GM18508 (cell line): ENCODE measurements around the gene LCE5A.
"Not testable (repeated sequence)": the region's sequence is repeated elsewhere in the genome, so short reads cannot be mapped to it uniquely, and the experiment has no call there.

Experiments
- ATAC-seq: cut with Tn5 transposase; IDR thresholded peaks from one replicate; pipeline ENCODE4 v1.9.1; 2021; ENCODE audit warnings: moderate number of reproducible peaks; ENCODE audit not compliant: insufficient read depth, unreplicated experiment

LCE5A gene, protein sequence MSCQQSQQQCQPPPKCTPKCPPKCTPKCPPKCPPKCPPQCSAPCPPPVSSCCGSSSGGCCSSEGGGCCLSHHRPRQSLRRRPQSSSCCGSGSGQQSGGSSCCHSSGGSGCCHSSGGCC

DNA sequence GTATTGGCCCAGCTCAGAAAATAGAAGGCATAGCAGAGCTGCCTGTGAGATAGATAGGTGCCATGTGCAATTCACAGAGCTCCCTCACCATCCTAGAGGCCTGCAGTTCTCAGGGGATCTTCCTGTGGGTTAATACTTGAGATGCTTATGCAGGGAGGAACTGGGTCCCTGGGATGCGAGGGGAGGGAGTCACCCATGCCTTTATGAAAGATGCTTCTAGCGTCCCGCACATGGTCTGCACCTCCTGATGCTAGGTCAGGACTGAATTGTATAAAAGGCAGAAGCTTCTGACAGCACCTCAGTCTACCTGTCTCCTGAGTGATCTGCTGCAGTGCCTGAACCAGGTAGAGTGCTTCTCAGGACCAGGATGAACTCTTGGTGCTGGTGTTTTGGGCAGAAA, at the start of gene LCE5A:
Gene LCE5A, plus strand, starts transcription at position 301 of the 400 bp plus-strand sequence. CDS start 732 bp downstream, outside the sequence.
- no peak for ATAC-seq

DNA sequence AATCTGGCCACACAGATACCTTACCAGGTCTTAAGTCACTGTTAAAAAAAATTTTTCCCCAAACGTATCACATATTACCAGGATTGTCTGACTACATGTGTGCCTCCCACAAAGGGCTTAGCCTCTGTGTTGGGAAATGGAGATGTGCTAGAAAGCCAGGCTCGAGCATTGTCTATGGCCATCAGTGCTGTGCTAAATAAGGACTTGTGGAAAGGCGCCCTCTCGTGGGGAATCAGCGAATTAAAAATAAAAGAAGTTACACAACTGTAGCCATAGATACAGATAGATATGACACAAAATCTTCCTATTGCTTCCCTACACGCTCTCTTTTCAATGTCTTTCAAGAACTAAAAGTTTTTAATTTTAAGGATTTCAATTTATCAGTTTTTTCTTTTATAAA, 49.1 kb upstream of the LCE5A start:
- no peak for ATAC-seq

DNA sequence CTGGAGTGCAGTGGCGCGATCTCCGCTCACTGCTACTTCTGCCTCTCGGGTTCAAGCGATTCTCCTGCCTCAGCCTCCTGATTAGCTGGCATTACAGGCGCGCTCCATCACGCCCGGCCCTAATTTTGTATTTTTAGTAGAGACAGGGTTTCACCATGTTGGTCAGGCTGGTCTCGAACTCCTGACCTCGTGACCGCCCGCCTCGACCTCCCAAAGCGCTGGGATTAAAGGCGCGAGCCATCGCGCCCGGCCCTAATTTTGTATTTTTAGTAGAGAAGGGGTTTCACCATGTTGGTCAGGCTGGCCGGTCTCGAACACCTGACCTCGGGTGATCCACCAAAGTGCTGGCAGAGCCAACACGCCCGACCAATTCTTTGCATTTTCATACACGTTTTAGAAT, 48.0 kb upstream of the LCE5A start:
- ATAC-seq = no peak

DNA sequence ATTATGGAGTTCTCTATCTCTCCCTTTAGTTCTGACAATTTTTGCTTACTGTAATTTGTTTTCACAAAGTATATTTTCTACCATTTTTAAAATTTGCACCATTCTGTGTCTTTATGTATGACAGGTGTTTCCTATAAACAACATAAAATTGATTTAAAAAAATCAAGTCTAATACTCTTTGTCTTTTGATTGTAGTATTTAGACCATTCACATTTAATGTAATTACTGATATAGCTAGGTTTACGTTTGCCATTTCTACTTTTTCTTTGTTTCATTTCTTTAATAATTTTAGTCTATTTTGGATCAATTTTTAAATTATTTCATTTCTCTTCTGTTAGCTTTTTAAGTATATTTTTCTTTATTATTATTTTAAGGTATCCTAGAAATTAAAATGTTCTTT, 44.4 kb upstream of the LCE5A start:
- ATAC-seq = no peak

DNA sequence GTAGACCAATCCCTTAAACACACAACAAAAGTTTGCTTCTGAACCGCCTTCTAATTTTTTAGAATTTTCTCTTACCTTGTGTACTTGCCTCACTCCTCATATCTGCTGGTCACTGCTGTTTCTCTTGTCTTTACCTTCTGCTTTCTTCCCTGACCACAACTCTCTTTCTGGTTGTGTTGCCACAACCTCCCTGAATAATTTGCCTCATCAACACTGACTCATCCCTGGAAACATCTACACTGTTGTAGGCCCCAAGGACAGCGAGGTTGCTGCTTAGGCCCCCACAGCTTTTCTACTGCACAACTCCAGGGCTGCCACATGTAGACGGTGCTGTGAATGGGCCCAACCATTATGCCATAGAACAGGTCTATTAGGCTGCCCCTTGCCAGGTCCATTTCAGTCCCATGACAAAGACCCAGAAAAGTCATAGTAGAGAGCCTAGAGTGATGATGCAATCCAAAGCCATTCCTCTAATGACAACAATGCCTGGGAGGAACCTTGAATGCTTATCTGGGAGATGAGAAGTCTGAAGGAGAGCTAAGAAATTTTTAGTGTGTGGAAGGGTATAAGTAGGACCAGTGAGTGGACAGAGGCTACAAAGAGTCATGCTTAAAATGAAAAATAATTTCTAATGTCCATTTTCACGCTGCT, 36.6 kb upstream of the LCE5A start:
- ATAC-seq = no peak

DNA sequence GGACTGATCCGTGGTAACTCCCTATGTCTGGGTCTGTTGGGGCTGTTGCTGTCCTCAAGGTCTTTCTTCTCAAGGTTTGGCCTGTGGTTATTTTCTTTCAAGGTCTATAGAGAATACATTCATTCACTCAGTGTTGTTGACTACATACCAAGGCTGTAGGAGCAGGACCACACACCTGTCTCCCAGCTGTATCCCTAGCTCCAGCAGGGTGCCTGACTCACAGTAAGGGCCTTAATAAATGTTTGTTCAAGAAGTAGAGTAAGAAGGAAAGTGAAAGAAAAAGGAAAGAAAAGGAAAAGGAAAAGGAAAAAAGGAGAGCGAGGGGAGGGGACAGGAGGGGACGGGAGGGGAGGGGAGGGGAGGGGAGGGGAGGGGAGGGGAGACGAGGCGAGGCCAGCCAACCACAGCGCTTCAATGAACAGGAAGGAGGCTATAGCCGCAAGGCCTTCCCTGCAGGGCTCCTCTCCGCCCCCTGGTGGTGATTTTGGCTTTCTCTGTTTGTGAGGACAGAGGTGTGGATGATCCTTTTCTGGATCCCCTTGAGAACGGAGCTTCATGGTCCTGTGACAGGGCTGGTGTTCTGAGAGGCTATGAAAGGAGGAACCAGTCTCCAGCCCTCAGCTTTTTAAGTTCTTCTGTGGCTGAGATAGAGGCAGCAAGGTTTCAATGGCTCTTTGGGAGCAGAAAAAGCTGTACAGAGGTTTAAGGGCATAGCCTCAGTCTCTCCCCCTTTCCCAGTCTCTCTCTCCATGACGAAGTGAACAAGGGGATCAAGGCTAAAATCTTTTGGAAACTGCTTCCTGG, 30.6 kb upstream of the LCE5A start:
- no peak for ATAC-seq

DNA sequence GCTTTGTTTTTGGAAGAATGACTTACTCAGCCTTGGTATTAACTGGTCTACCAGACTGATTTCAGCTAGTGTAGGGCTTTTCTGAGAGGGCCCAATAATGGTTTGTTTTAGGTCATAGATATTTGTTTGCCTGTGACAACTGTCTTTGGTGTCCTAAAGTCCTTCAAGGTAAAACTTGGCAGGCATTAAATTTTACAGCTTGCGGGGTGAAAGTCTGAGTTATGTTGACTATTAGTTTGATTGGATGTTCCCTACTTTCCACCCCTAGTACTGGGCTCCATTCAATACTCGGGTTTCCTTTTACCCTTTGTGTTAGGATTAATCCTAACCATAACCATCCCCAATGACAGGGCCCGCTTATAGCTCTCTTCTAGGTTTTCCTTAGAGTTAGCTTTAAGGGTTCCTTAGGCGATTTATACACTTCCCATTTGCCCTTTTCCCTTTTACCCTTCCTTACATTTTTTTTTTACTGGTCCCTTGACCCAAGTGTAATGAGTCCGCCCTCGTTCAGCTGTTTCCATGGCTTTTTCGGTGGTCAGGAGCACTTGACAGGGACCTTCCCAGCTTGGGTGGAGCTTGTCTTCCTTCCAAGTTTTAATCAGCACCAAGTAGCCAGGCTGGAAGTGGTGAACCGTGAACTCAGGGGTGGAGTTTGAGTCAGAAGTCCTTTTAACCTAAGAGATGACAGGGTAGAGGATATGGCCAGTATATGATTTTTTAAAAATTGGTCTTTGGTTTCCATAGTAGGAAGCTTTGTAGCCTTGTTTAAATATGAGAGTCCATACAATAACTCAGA, 28.5 kb upstream of the LCE5A start:
- no peak for ATAC-seq

DNA sequence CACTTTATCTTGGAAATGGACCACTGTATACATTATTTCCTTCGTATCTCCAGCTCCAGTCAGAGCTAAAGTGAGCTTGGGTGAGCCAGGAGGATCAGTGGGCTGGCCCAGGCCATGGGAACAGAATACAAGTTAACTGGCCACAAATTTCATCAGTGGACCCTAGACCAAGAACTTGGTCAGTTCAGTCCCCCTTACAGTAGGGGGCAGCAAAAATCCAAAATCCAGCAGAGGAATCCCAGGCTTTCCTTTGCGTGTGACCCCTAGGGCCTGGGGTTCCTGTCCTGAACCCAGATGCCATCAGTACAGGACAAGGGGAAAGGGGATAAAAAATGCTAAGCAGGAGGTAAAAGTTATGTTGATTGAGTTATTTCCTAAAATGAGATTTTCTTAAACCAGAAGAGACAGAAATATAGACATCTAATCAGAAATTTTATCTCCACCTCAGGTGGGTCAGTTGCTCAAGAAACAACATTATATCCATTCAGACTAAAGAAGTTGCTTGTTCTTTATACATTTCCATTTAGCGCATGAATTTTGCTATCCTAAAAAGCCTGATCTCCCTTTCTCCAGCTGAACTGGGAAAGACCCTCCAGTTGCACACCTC, 24.1 kb upstream of the LCE5A start:
- ATAC-seq = no peak

DNA sequence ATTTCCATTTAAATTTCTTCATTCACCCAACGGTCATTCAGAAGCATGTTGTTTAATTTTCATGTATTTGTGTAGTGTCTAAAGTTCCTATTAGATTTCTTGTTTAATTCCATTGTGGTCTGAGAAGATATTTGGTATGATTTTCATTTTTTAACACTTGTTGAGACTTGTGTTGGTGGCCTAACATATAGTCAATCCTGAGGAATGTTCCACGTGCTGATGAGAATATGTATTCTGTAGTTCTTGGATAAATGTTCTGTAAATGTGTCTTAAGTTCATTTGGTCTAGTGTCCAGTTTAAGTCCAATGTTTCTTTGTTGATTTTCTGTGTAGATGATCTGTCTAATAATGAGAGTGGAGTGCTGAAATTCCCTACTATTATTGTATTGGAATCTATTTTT, 22.7 kb upstream of the LCE5A start:
- ATAC-seq = no peak

DNA sequence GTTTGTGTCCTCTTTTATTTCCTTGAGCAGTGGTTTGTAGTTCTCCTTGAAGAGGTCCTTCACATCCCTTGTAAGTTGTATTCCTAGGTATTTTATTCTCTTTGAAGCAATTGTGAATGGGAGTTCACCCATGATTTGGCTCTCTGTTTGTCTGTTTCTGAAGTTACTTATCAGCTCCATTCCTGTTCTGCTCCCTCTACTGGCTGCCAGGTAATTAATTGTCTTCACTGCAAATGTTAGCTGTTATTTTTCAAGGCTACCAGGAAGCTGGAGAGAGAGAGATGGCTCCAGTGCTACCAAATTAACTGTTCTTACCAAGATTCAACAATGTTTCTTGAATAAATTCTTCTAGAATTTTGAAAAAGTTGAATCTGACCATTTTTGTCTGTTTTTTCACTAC, 19.1 kb upstream of the LCE5A start:
- not testable (repeated sequence) for ATAC-seq

DNA sequence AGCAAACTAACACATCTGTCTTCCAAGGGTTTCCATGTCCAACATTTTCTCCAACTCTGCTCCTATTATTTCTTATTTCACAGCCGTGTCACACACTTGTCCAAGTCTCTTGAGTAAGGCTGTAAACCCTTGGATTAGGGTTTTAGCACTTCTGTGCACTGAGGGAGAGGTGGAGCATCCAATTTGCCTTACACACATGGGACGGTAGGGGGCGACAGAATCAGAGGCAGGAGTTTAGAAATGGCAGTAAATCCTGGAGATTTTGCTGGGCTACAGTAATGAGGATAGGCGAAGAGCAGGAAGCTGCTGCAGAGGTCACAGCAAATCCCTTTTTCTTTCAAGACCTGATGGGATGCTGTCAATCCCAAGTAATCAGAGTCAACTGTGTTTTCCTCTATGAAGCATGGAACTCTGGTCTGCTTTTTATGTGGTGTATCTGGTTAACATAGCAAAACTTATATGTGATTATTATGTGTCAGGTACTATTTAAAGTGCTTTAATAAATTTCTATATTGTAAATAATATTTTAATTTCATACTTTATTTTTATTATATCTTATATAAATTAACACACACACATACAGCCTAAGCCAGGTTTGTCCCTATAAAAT, 15.4 kb upstream of the LCE5A start:
- ATAC-seq = no peak

DNA sequence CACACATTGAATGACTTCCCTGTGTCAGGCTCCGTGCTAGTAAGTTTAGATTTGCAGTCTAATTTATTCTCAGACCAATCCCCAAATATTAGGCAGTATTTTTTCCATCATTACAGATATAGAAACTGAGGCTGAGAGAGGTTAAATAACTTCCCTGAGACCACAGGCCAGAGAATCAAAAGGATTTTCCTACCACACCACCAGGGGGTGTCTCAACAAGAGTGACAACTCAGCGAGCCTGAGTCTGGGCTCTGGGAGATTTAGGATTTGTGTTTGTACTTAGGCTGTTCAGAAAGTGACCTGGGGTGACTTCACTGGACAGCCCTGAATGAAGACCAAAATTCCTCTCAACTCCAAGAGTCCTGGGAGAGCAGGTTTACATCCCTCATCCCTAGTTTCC, 13.3 kb upstream of the LCE5A start:
- ATAC-seq = no peak

DNA sequence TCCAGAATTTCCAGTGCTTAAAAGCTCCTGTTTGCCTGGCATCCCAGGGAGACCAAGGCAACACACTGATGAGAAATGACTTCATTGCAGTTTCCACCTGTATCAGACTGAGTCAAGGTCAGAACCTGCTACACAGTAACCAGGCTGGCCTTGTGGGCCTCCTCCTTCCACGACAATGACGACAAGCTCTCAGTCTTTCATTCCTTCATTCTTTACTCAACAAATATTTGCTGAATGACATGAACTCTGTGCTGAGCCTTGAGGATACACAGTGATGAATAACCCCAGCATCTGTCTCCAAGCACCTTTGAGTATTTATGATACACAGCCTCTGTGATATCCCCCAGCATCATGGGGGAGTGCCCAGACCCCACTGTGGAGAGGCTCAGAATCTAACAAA, 8.9 kb upstream of the LCE5A start:
- ATAC-seq = no peak

DNA sequence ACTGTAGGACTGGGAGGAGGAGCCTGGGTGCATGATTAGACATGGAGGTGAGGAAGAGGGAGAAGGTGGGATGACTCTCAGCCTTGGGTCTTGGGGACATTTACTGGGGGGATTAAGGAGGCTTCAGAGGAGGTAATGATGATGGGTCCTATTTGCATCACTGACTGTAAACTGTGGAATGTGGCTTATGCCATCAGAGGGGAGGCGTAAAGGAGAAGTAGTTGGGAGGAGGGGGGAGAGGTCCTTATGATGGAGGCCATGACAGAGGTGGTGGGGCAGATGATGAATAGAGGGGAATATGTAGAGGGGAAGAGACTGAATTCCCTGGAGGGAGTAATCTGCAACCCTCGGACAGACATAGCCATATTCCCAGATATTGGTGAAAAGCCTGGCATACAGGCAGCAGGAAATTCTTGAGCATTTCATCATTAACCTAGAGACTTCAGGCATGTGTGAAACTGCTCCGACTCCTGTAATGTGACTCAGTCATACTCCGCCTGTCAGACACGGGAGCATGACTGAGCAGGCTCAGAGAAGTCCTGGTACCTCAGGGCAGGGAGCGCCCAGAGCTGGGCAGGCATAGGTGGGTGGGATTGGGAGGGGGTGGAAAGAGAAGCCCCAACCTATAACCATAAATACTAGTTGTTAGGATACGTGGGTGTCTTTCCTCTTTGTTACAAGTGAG, 8.0 kb upstream of the LCE5A start:
- ATAC-seq = no peak

DNA sequence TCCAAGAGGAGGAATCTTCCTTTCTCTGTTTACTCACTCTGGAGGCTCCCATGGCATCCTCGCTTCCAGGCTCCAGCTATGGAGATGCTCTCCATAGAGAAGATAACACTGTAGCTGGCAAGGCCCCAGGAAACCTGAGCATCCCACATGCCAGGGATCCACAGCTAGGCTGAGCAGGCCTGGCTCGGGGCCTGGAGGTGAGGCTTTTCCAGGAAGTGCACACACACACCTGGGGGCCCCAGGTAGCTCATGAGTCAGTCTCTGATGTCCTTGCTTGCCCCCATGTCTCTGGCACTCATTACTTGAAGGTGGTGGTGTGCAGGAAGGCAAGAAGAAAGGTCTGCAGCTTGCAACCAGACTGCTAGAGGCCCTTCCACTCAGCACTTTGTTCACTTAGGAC, 5.5 kb upstream of the LCE5A start:
- ATAC-seq = no peak

DNA sequence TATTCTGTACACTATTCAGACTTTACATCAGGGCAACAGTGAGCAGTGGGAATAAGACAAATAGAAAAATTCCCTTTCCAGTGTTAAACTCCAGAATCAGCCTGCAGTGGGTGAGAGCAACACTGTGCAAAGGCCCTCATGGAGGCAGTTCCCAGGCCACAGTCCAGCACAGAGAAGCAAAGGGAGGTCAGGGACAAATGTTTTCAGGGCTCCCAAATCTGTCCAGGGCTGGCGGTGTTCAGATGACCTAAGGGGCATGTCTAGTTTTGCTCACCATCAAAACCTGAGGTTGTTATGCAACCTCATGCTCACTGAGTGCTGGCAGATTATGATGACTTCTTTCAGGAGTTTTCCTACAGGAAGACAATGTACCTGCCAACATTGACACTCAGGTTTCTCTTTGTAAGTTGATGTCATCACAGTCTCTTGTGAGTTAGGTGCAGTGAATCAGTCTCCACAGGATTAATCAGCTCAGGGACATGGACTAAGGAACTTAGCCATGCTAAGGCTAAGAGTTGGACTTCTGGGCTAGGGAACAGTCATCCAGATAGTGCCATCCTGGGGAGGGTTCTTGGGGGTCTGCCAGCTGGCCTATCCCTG, 3.6 kb upstream of the LCE5A start:
- no peak for ATAC-seq

DNA sequence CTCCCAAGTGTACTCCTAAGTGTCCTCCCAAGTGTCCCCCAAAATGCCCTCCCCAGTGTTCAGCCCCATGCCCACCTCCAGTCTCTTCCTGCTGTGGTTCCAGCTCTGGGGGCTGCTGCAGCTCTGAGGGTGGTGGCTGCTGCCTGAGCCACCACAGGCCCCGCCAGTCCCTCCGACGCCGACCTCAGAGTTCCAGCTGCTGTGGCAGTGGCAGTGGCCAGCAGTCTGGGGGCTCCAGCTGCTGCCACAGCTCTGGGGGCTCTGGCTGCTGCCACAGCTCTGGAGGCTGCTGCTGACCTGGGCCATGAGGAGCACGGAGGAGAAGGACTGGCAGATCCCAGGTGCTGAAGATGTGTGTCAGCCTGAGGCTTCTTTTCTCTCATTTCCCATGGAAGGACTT, 993 bp downstream of the LCE5A start:
- no peak for ATAC-seq

DNA sequence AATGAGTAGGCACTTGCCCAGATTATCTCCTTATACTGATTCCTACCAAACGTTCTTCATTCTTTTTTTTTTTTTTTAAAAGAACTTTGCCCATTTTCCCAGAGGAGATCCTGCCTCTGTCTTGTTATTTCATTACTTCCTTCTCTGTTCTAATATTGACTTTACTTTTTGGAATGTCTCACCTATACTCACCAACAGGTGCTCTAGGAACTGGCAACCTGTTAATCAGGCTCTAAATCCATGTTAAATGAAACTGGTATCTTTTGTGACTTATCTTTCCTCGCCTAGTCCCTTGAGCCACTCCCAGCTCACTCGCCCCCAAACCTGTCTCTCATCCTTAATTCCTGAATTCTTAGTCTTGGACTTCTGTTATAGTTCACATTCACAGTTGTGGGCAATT, 2.5 kb downstream of the LCE5A start:
- ATAC-seq = no peak

DNA sequence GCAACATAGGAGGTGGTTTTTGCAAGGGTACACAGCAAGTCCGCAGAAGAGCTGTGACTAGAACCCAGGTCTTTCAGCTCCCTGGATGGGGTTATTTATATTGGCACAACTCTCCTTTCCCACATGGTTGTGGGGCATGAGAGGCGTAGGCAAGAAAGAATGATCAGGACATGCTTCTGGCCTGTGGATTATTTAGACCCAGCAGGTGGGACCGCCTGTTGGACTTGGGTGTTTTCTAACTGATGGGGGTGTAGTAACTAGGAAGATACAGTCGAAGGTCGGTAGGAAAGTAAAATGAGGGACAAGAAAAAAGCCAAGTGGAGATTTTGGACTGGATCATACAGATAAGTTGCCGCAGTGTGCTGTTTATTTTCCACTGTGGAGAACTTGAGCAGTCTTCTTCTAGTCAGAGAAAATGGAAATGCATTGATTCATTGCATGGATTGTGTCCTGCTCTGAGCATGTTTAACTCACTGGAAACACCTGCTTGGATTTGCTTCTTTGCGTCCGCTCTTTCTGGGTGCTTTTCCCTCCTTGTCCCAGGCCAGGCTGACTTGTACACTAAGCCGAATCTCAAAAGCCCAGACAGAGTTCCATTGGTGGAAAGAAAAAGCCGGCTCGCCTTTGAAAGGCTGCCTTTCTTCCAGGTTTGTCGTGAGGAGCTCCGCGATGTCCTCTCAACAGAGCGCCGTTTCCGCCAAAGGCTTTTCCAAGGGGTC, 4.3 kb downstream of the LCE5A start:
- ATAC-seq = no peak
